ENCODE measurements around the gene STXBP1. TPM values are rescaled to one million over a fixed set of nuclear protein-coding genes. Genes with fewer than 3 reads are reported as not detected.

Gene STXBP1
- total and polyA plus RNA-seq, 9 of the 15 experiments (the other 6 are each of a cell fraction or from before 2014, with no cell fraction given): 4.6 to 35.1 (median 9.7) TPM

GRCh38 chr9:127568971-127569885 lies 42.8 kb upstream of the STXBP1 start (continued):
- peak; percentile 29; the same call in 1 of the 2 replicates for TF ChIP-seq ZBTB40 (IDR thresholded peaks at IDR 0.05)
- TF ChIP-seq ZBTB40 (CRISPR knock-in tag; IDR thresholded peaks at IDR 0.05): no peak
- no peak for TF ChIP-seq HDAC2 (IDR thresholded peaks at IDR 0.05)
- peak; percentile 46 for TF ChIP-seq KDM5B (IDR thresholded peaks at IDR 0.05; ENCODE audit: insufficient replicate concordance, low read depth, low read length)
- peak; percentile 25; the same call in 1 of the 2 replicates for TF ChIP-seq POLR2G (IDR thresholded peaks at IDR 0.05; ENCODE audit: low read depth, low read length)
- peak; percentile 1 for TF ChIP-seq HMGN3 (IDR thresholded peaks at IDR 0.05; ENCODE audit: borderline replicate concordance, extremely low read depth, insufficient read length, low read depth, low read length)
- TF ChIP-seq SRF (CRISPR knock-in tag; IDR thresholded peaks at IDR 0.05): peak in 1 of 2 experiments; percentile 68; a peak in 1 of 4 replicates

All from K562 (cell line).